IMR-90 (cell line): ENCODE data around the gene EYS. TPM values are rescaled to one million over a fixed set of nuclear protein-coding genes. Genes with fewer than 3 reads are reported as not detected.

ENCODE experiments used
- ATAC-seq: fragments of 200-7000 bp; cut with Tn5 transposase; 2 replicates; pipeline ENCODE4 v1.9.1; 2020; ENCODE audit warnings: low read depth, mild to moderate bottlenecking, moderate library complexity
- BruUV-seq: library from RNA; stranded (reverse); fragments of 400-500 nt; replicated peaks from 2 replicates; lab custom pipeline; 2021; lab: Mats Ljungman, UMichigan
- CTCF ChIA-PET: fragments of 300-600 bp; formaldehyde crosslinking; extraction: SDS; loops from one replicate; lab custom pipeline; 2021; ENCODE audit warnings: antibody characterized with exemption; lab: Yijun Ruan, JAX
- POLR2A ChIA-PET: fragments of 300-600 bp; sonication (Branson Sonifier 250); formaldehyde crosslinking; loops from one replicate; lab custom pipeline; 2022; ENCODE audit warnings: antibody characterized with exemption; ENCODE audit not compliant: unreplicated experiment; lab: Charles Lee
- DNase-seq: peaks from one replicate; pipeline ENCODE4 v3.0.0; 2013
- H2AFZ ChIP-seq: replicated peaks from 2 replicates; pipeline ENCODE3; 2013; ENCODE audit warnings: low read length, mild to moderate bottlenecking; ENCODE audit not compliant: poor library complexity
- H2AK5ac ChIP-seq: 2 replicates; pipeline ENCODE4 v1.6.1; 2013; ENCODE audit warnings: low read depth, low read length, inconsistent platforms
- H2AK9ac ChIP-seq: replicated peaks from 2 replicates; pipeline ENCODE3; 2013; ENCODE audit warnings: mild to moderate bottlenecking, low read depth, low read length, moderate library complexity; ENCODE audit not compliant: poor library complexity
- H2BK120ac ChIP-seq: 2 replicates; pipeline ENCODE4 v1.6.1; 2013; ENCODE audit warnings: low read depth, low read length, inconsistent platforms
- H2BK15ac ChIP-seq: 3 replicates; pipeline ENCODE4 v1.6.1; 2013; ENCODE audit warnings: low read depth, low read length, inconsistent platforms
- H2BK20ac ChIP-seq: 2 replicates; pipeline ENCODE4 v1.6.1; 2013; ENCODE audit warnings: low read depth, mild to moderate bottlenecking, inconsistent platforms, low read length, moderate library complexity
- H2BK5ac ChIP-seq: 2 replicates; pipeline ENCODE4 v1.6.1; 2013; ENCODE audit warnings: mild to moderate bottlenecking, low read depth, low read length, inconsistent platforms; ENCODE audit not compliant: poor library complexity, severe bottlenecking
- H3K14ac ChIP-seq: replicated peaks from 2 replicates; pipeline ENCODE4 v1.6.1; 2013; ENCODE audit warnings: low read depth, low read length, inconsistent platforms
- H3K18ac ChIP-seq: 2 replicates; pipeline ENCODE4 v1.6.1; 2013; ENCODE audit warnings: low read depth, low read length, control low read depth
- H3K23ac ChIP-seq: 2 replicates; pipeline ENCODE4 v1.6.1; 2013; ENCODE audit warnings: low read depth, low read length, inconsistent platforms
- H3K27ac ChIP-seq: 2 replicates; pipeline ENCODE4 v1.5.1; 2013; ENCODE audit warnings: mild to moderate bottlenecking, control low read depth, low read length; ENCODE audit not compliant: insufficient read depth
- H3K27me3 ChIP-seq: 2 replicates; pipeline ENCODE4 v1.6.1; 2013; ENCODE audit warnings: low read length; ENCODE audit not compliant: control insufficient read depth, insufficient read depth
- H3K36me3 ChIP-seq: 2 replicates; pipeline ENCODE4 v1.6.1; 2013; ENCODE audit warnings: low read length, mixed read lengths; ENCODE audit not compliant: control insufficient read depth, insufficient read depth
- H3K4ac ChIP-seq: 2 replicates; pipeline ENCODE4 v1.6.1; 2013; ENCODE audit warnings: low read depth, low read length, inconsistent platforms
- H3K4me1 ChIP-seq: 2 replicates; pipeline ENCODE4 v1.6.1; 2013; ENCODE audit warnings: low read length, mixed read lengths; ENCODE audit not compliant: control insufficient read depth, insufficient read depth
- H3K4me2 ChIP-seq: 2 replicates; pipeline ENCODE4 v1.6.1; 2013; ENCODE audit warnings: low read depth, mild to moderate bottlenecking, control low read depth, low read length, moderate library complexity
- H3K4me3 ChIP-seq: 2 replicates; pipeline ENCODE4 v1.5.1; 2013; ENCODE audit warnings: low read depth, mild to moderate bottlenecking, control low read depth, low read length, moderate library complexity; ENCODE audit not compliant: insufficient read depth
- H3K56ac ChIP-seq: 2 replicates; pipeline ENCODE4 v1.6.1; 2013; ENCODE audit warnings: low read length, inconsistent platforms; ENCODE audit not compliant: insufficient read depth; ENCODE audit errors: extremely low read depth
- H3K79me1 ChIP-seq, 2 experiments: 2 replicates each; pipeline ENCODE4 v1.6.1; 2013; ENCODE audit warnings: low read length in 2 of 2, inconsistent platforms in 1 of 2, low read depth in 1 of 2
- H3K9ac ChIP-seq: 2 replicates; pipeline ENCODE4 v1.6.1; 2013; ENCODE audit warnings: low read depth, low read length, control low read depth
- H3K9me1 ChIP-seq: 2 replicates; pipeline ENCODE4 v1.6.1; 2013; ENCODE audit warnings: low read length, inconsistent platforms; ENCODE audit not compliant: insufficient read depth
- H3K9me3 ChIP-seq: 2 replicates; pipeline ENCODE4 v1.6.1; 2013; ENCODE audit warnings: low read length; ENCODE audit not compliant: control insufficient read depth, insufficient read depth
- H4K20me1 ChIP-seq: 2 replicates; pipeline ENCODE4 v1.6.1; 2013; ENCODE audit warnings: low read length, inconsistent platforms; ENCODE audit not compliant: insufficient read depth
- H4K5ac ChIP-seq: 2 replicates; pipeline ENCODE4 v1.6.1; 2013; ENCODE audit warnings: mild to moderate bottlenecking, low read depth, low read length, control low read depth
- H4K8ac ChIP-seq, 2 experiments: 2 replicates each; pipeline ENCODE4 v1.6.1; 2013; ENCODE audit warnings: low read depth in 2 of 2, low read length in 2 of 2, control low read depth in 1 of 2, inconsistent platforms in 1 of 2
- H4K91ac ChIP-seq: 2 replicates; pipeline ENCODE4 v1.6.1; 2013; ENCODE audit warnings: low read depth, low read length, inconsistent platforms; ENCODE audit not compliant: insufficient read depth
- BHLHE40 ChIP-seq: fragments of 150-350 bp; IDR thresholded peaks from 2 replicates; pipeline ENCODE4 v1.6.1; 2016; ENCODE audit warnings: mild to moderate bottlenecking, low read depth, low read length
- CEBPB ChIP-seq: IDR thresholded peaks from 2 replicates; pipeline ENCODE4 v1.6.1; 2012; ENCODE audit warnings: low read depth, low read length, improper control_type of control experiment
- CHD1 ChIP-seq: IDR thresholded peaks from 2 replicates; pipeline ENCODE4 v1.6.1; 2012; ENCODE audit warnings: low read depth, low read length, improper control_type of control experiment
- FOS ChIP-seq: fragments of 150-350 bp; IDR thresholded peaks from 2 replicates; pipeline ENCODE4 v1.6.1; 2016; ENCODE audit warnings: low read depth, low read length
- MAFK ChIP-seq: IDR thresholded peaks from 2 replicates; pipeline ENCODE4 v1.6.1; 2012; ENCODE audit warnings: low read depth, low read length, improper control_type of control experiment
- MAZ ChIP-seq: IDR thresholded peaks from 2 replicates; pipeline ENCODE4 v1.6.1; 2012; ENCODE audit warnings: low read depth, mild to moderate bottlenecking, low read length, improper control_type of control experiment, moderate library complexity, borderline replicate concordance
- MXI1 ChIP-seq: IDR thresholded peaks from 2 replicates; pipeline ENCODE4 v1.6.1; 2012; ENCODE audit warnings: low read depth, mild to moderate bottlenecking, low read length, moderate library complexity, borderline replicate concordance
- NFE2L2 ChIP-seq: fragments of 150-350 bp; IDR thresholded peaks from 2 replicates; pipeline ENCODE4 v1.6.1; 2016; ENCODE audit warnings: low read depth, mild to moderate bottlenecking, low read length
- POLR2A ChIP-seq: IDR thresholded peaks from 2 replicates; pipeline ENCODE4 v1.6.1; 2012; ENCODE audit warnings: mild to moderate bottlenecking, low read depth, low read length
- RAD21 ChIP-seq: IDR thresholded peaks from 2 replicates; pipeline ENCODE4 v1.6.1; 2012; ENCODE audit warnings: low read length, improper control_type of control experiment
- RFX5 ChIP-seq: IDR thresholded peaks from 2 replicates; pipeline ENCODE4 v1.8.0; 2012; ENCODE audit warnings: low read depth, mild to moderate bottlenecking, low read length, moderate library complexity
- SMC3 ChIP-seq: fragments of 150-350 bp; IDR thresholded peaks from 2 replicates; pipeline ENCODE4 v1.6.1; 2016; ENCODE audit warnings: low read depth, mild to moderate bottlenecking, antibody characterized with exemption, low read length, moderate library complexity
- WGBS, 2 experiments: methylation state at CpG; one replicate each; pipeline versions ENCODE4 v1.1.5 to v1.1.7; 2013; ENCODE audit warnings: missing lambda C conversion rate in 2 of 2; ENCODE audit not compliant: insufficient read length in 1 of 2; ENCODE audit errors: extremely low coverage in 2 of 2; 5-methylcytosine and 5-hydroxymethylcytosine counted together
- dilution Hi-C: fragments of 300-500 bp; cut with HindIII; formaldehyde crosslinking; loops from one replicate; pipeline ENCODE4 v1.14.3; 2018; ENCODE audit warnings: low sequenced_read_pairs; ENCODE audit not compliant: unreplicated experiment
- in situ Hi-C: fragments of 300-500 bp; cut with MboI; formaldehyde crosslinking; loops from 3 replicates; pipeline ENCODE4 v1.14.3; 2019; ENCODE audit warnings: low sequenced_read_pairs, inconsistent platforms, mixed read lengths
- intact Hi-C: fragments of 100-400 bp; cut with micrococcal nuclease; formaldehyde crosslinking; loops from 2 replicates; pipeline ENCODE4 v1.10.0; 2022
- polyA plus RNA-seq, 3 experiments: library from polyadenylated mRNA; depleted of rRNA; stranded (reverse); fragments of >200 nt; gene quantifications; 2 replicates each; pipeline ENCODE4 v1.2.3, GENCODE V29; 2012; ENCODE audit warnings: low replicate concordance in 1 of 3
- total RNA-seq: library from RNA; depleted of rRNA; stranded (reverse); fragments of >200 nt; gene quantifications from 2 replicates; pipeline ENCODE4 v1.2.3, GENCODE V29; 2012
- TF ChIP-seq, protein P1 (sequence below): fragments of 150-350 bp; IDR thresholded peaks from 2 replicates; pipeline ENCODE4 v1.6.1; 2017; ENCODE audit warnings: mild to moderate bottlenecking, antibody characterized with exemption, low read length, low read depth
- TF ChIP-seq, protein P2 (sequence below): conservative IDR thresholded peaks from 2 replicates; pipeline ENCODE4 v1.5.1; 2012; ENCODE audit warnings: mild to moderate bottlenecking, low read depth, low read length, improper control_type of control experiment

EYS gene
- total and polyA plus RNA-seq, 2 of the 4 experiments (the other 2 are of a cell fraction) = under 0.01 TPM; not detected in 1

DNA sequence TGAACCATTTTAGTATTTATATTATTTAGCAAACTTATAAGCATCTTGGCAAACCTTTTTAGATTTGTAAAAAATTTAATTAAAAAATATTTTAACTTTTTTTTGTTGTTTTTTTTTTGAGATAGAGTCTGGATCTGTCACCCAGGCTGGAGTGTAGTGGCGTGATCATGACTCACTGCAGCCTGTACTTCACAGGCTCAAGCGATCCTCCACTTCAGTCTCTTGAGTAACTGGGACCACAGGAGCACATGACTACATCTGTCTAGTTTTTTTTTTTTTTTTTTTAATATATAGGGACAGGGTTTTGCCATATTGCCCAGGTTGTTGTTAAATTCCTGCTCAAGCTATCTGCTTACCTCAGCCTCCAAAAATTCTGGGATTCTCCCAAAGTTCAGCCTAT lies 161.1 kb downstream of the EYS start:
- no peak for ATAC-seq
- Histone ChIP-seq H3K14ac (no peak overlapping the region), H3K4me3 (no peak overlapping the region), H4K91ac (no peak overlapping the region), H3K27ac (no peak overlapping the region), H3K23ac (no peak overlapping the region), H4K8ac (no peak overlapping the region), H3K79me1 (no peaks in the 10 kb centered on the region), H3K9me1 (no peaks in the 10 kb centered on the region), H3K9me3 (no peaks in the 10 kb centered on the region), H2AFZ (no peak overlapping the region), H4K5ac (no peak overlapping the region), H3K56ac (no peak overlapping the region), H3K4me2 (no peak overlapping the region), H4K20me1 (no peaks in the 10 kb centered on the region), H2BK5ac (no peak overlapping the region), H3K36me3 (no peaks in the 10 kb centered on the region), H2BK120ac (no peak overlapping the region), H2AK5ac (no peak overlapping the region), H3K27me3 (no peaks in the 10 kb centered on the region), H2BK15ac (no peak overlapping the region), H3K4ac (no peak overlapping the region), H3K4me1 (no peaks in the 10 kb centered on the region), H2AK9ac (no peak overlapping the region), H2BK20ac (no peak overlapping the region), H3K9ac (no peak overlapping the region), H3K18ac (no peak overlapping the region)
- no TSS peak for BruUV-seq
- TF ChIP-seq MAFK = no peak
- TF ChIP-seq, protein P1, sequence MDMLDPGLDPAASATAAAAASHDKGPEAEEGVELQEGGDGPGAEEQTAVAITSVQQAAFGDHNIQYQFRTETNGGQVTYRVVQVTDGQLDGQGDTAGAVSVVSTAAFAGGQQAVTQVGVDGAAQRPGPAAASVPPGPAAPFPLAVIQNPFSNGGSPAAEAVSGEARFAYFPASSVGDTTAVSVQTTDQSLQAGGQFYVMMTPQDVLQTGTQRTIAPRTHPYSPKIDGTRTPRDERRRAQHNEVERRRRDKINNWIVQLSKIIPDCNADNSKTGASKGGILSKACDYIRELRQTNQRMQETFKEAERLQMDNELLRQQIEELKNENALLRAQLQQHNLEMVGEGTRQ = no peak
- TF ChIP-seq RFX5 = no peak
- no peak for TF ChIP-seq CEBPB
- no peak for TF ChIP-seq POLR2A
- TF ChIP-seq CHD1 = no peak
- no peak for TF ChIP-seq BHLHE40
- no peak for TF ChIP-seq NFE2L2
- no peak for TF ChIP-seq FOS
- TF ChIP-seq MAZ = no peak
- TF ChIP-seq, protein P2, sequence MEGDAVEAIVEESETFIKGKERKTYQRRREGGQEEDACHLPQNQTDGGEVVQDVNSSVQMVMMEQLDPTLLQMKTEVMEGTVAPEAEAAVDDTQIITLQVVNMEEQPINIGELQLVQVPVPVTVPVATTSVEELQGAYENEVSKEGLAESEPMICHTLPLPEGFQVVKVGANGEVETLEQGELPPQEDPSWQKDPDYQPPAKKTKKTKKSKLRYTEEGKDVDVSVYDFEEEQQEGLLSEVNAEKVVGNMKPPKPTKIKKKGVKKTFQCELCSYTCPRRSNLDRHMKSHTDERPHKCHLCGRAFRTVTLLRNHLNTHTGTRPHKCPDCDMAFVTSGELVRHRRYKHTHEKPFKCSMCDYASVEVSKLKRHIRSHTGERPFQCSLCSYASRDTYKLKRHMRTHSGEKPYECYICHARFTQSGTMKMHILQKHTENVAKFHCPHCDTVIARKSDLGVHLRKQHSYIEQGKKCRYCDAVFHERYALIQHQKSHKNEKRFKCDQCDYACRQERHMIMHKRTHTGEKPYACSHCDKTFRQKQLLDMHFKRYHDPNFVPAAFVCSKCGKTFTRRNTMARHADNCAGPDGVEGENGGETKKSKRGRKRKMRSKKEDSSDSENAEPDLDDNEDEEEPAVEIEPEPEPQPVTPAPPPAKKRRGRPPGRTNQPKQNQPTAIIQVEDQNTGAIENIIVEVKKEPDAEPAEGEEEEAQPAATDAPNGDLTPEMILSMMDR = no peak
- no peak for TF ChIP-seq MXI1
- no peak for TF ChIP-seq RAD21
- TF ChIP-seq SMC3 = no peak
- ChIA-PET CTCF (no interaction called here), POLR2A (no interaction called here)
- no peak for DNase-seq
- WGBS, 2 experiments = no CpG with 5 or more reads among the region's 2 CpGs
- dilution Hi-C loops = no loop called here
- intact Hi-C loops = no loop called here
- in situ Hi-C loops = no loop called here
